GM12875 (cell line): Measurements from ENCODE around the gene ZNF644.

Source experiments
- H3K4me3 ChIP-seq: one replicate; pipeline ENCODE4 v1.5.1; 2011; ENCODE audit warnings: low read depth, low read length, control low read depth
- TF ChIP-seq, protein P1 (sequence below): IDR thresholded peaks from 2 replicates; pipeline ENCODE4 v1.5.1; 2011; ENCODE audit warnings: low read depth, mild to moderate bottlenecking, control low read depth, inconsistent platforms, low read length, moderate library complexity, borderline replicate concordance; ENCODE audit not compliant: insufficient read depth

The ZNF644 gene

DNA sequence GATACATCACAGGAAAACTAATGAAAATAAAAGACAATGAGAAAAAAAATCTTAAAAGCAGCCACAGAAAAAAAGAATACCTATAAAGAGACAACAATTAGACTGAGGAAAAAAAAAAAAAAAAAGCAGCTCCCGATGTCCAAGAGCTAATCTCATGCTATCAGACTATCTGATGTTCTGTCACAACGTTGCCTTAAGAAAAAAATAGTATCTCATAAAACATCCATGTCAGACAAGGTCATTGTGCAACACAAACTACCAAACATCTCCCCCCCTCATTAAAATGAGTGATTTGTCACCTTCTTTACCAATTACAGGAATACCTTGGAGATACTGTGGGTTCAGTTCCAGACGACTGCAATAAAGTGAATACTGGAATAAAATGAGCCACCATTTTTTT, 68.9 kb downstream of the ZNF644 start:
- TF ChIP-seq, protein P1, sequence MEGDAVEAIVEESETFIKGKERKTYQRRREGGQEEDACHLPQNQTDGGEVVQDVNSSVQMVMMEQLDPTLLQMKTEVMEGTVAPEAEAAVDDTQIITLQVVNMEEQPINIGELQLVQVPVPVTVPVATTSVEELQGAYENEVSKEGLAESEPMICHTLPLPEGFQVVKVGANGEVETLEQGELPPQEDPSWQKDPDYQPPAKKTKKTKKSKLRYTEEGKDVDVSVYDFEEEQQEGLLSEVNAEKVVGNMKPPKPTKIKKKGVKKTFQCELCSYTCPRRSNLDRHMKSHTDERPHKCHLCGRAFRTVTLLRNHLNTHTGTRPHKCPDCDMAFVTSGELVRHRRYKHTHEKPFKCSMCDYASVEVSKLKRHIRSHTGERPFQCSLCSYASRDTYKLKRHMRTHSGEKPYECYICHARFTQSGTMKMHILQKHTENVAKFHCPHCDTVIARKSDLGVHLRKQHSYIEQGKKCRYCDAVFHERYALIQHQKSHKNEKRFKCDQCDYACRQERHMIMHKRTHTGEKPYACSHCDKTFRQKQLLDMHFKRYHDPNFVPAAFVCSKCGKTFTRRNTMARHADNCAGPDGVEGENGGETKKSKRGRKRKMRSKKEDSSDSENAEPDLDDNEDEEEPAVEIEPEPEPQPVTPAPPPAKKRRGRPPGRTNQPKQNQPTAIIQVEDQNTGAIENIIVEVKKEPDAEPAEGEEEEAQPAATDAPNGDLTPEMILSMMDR = no peak
- no peak overlapping the region for H3K4me3 ChIP-seq

DNA sequence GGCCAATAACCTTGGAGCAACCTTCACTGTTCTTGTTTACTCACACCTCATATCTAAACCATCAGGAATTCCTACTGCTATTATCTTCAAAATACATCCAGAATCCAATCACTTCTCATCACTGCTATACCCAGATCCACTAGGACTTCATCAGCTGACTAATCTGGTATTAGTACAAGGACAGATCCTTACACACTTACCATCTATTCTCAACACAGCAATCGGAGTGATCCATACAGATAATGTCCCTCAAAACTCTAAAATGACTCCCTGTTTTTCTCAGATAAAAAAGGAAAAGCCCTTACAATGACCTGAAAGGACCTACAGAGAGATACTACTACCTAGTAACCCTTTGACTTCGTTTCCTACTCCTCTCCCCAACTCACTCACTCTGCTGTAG, 70.8 kb downstream of the ZNF644 start:
- H3K4me3 ChIP-seq = no peak overlapping the region
- TF ChIP-seq, protein P1 = no peak

DNA sequence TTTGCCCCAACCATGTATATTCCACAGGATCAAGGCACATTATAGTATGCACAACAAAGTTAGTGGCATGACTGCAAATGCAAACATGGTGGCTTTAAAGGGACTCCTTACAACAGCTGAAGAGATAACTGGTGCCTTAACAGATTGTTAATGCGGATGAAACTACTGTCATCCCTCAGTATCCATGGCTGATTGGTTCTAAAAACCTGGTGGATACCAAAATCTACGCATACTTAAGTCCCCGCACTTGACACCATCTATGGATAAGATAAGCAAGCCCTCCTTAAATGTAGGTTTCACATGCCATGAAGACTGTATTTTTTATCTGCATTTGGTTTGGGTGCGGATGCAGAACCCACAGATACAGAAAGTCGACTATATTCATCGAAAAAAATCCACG, 73.5 kb downstream of the ZNF644 start:
- H3K4me3 ChIP-seq = no peak overlapping the region
- TF ChIP-seq, protein P1 = no peak

DNA sequence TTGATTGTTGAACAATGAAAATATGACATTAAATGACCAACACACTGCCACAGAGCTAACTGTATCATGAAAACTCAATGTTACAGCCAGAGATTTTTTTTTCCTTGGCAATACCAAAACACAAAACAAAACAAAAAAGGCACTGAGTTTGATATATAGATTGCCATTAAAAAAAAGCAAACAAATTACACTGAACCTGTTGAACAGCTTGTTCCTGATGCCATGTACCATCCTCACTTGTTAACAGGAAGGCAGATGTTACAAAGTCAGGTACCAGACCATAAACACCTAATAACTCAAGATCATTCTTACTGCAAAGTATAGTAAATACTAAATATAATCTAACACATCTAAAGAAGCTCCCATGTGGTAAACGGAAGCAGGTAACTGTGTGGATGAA, 75.2 kb downstream of the ZNF644 start:
- TF ChIP-seq, protein P1 = no peak

DNA sequence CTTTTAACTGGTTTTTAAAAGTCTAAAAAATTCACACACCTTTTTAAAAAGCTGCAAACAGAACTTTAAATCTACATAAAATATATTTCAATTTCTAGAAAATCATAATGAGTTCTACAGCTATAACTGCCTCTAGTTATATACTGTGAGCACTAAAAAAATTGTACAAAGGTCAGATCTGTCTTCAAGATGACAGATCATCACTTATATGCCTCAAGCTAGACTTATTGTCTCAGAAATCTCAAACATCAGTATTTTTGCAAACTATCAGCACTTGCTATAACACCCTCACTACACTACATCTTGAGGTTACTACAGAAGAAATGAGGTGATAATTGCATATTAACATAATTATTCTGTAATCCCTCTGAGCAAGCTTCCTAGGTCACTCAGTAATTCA, 76.5 kb downstream of the ZNF644 start:
- H3K4me3 ChIP-seq = no peak overlapping the region

More for the DNA sequence above, 75.2 kb downstream of the ZNF644 start:
- H3K4me3 ChIP-seq = no peak overlapping the region

DNA sequence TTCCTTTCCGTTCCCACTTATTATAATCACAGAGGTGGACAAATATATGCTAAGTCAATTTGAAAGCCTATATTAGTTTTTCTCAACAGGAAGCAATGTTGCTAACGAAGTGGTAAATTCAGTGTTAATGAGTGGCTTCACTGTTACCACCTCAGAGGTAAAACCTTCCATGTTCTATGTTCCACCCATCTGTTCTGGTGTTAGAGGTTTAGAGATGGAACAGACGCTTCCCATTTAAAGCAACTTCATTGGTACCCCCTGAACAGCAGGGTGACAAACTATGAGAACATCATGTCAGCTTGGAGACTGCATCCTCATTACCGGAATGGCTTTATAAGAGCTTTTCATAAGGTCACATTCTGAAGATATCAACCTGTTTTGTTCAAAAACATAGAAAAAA, 77.9 kb downstream of the ZNF644 start:
- no peak overlapping the region for H3K4me3 ChIP-seq
- TF ChIP-seq, protein P1 = no peak

More for the DNA sequence above, 76.5 kb downstream of the ZNF644 start:
- TF ChIP-seq, protein P1 = no peak

DNA sequence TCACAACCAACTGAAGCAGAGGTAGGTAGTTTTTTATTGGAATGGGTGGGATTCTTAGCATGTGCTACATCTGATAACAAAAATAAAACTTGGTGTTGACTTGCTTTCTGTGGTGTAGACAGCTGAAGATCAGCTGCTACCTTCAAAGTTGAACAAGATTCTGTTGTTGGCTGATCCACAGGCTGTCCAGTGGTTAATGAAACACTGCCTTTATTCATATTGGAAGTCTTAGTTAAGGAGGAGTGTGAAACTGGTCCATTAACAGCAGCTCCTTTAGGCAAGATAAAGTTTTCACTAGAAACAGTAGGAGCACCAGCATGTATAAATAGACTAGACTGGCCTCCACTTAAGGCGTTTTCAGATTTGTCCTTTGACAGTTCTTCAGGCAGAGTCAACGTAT, 81.1 kb downstream of the ZNF644 start:
- H3K4me3 ChIP-seq = no peak overlapping the region
- TF ChIP-seq, protein P1 = no peak
